B cell (primary cell): ENCODE measurements around the gene TMED10. TPM values are rescaled to one million over a fixed set of nuclear protein-coding genes. Genes with fewer than 3 reads are reported as not detected.

ENCODE experiments used
- ATAC-seq: fragments of 200-7000 bp; cut with Tn5 transposase; one replicate; pipeline ENCODE4 v1.10.0; 2021; ENCODE audit warnings: low read depth, mild to moderate bottlenecking, moderate number of reproducible peaks, moderate library complexity
- CTCF ChIA-PET: fragments of 350-600 bp; sonication (Branson Sonifier 250); formaldehyde crosslinking; loops from one replicate; lab custom pipeline; 2021; ENCODE audit warnings: antibody characterized with exemption, inconsistent platforms; lab: Charles Lee
- POLR2A ChIA-PET: fragments of 350-600 bp; sonication (Branson Sonifier 250); formaldehyde crosslinking; loops from one replicate; lab custom pipeline; 2021; ENCODE audit warnings: antibody characterized with exemption; lab: Charles Lee
- DNase-seq: peaks from one replicate; pipeline ENCODE4 v3.0.0; 2013
- H2AFZ ChIP-seq: 2 replicates; pipeline ENCODE4 v1.6.1; 2012; ENCODE audit warnings: mild to moderate bottlenecking, low read depth, low read length; ENCODE audit not compliant: insufficient read depth, poor library complexity, severe bottlenecking
- H3K27ac ChIP-seq, 2 donors: 1 replicate in 1 of 2; 2 replicates in 1 of 2; pipeline ENCODE4 v1.5.1; 2012 to 2013; ENCODE audit warnings: low read length in 2 of 2, mild to moderate bottlenecking in 2 of 2, moderate library complexity in 1 of 2
- H3K27me3 ChIP-seq, 4 experiments: fragments of 200-600 bp in 1 of 4; sonication (generic) in 1 of 4; replicated peaks in 1 of 4; 1 replicate in 2 of 4; 2 replicates in 2 of 4; pipeline versions ENCODE4 v1.6.1 to v1.7.0; 2013 to 2016; ENCODE audit warnings: low read length in 3 of 4, mild to moderate bottlenecking in 2 of 4, mixed read lengths in 1 of 4, moderate library complexity in 1 of 4; ENCODE audit not compliant: insufficient read depth in 4 of 4, control insufficient read depth in 3 of 4; ENCODE audit errors: control extremely low read depth in 1 of 4
- H3K36me3 ChIP-seq, 2 experiments: replicated peaks in 1 of 2; 1 replicate in 1 of 2; 2 replicates in 1 of 2; pipeline versions ENCODE4 v1.6.1 to v1.7.1; 2013; ENCODE audit warnings: low read length in 1 of 2; ENCODE audit not compliant: insufficient read depth in 2 of 2, control insufficient read depth in 1 of 2; ENCODE audit errors: control extremely low read depth in 1 of 2, extremely low read depth in 1 of 2
- H3K4me1 ChIP-seq, 2 donors: fragments of 200-600 bp in 1 of 2; sonication (generic) in 1 of 2; 1 replicate in 1 of 2; 2 replicates in 1 of 2; pipeline versions ENCODE4 v1.5.1 to v1.6.1; 2013 to 2017; ENCODE audit warnings: low read length in 2 of 2; ENCODE audit not compliant: control insufficient read depth in 2 of 2, insufficient read depth in 2 of 2
- H3K4me2 ChIP-seq: replicated peaks from 2 replicates; pipeline ENCODE3; 2012; ENCODE audit warnings: mild to moderate bottlenecking, low read depth, low read length; ENCODE audit not compliant: poor library complexity, severe bottlenecking
- H3K4me3 ChIP-seq, 5 experiments: fragments of 200-600 bp in 1 of 5; sonication (generic) in 1 of 5; 1 replicate in 3 of 5; 2 replicates in 2 of 5; pipeline versions ENCODE4 v1.5.1 to v1.7.0; 2011 to 2016; ENCODE audit warnings: low read length in 4 of 5, mild to moderate bottlenecking in 4 of 5, low read depth in 2 of 5, control low read depth in 1 of 5, moderate library complexity in 1 of 5; ENCODE audit not compliant: insufficient read depth in 1 of 5; ENCODE audit errors: control extremely low read depth in 1 of 5, extremely low read depth in 1 of 5
- H3K79me2 ChIP-seq: fragments of 200-600 bp; sonication (generic); one replicate; pipeline ENCODE4 v1.6.0; 2016; ENCODE audit warnings: low read length; ENCODE audit not compliant: control insufficient read depth, insufficient read depth
- H3K9ac ChIP-seq: fragments of 200-600 bp; sonication (generic); 2 replicates; pipeline ENCODE4 v1.6.1; 2017; ENCODE audit warnings: mild to moderate bottlenecking, low read length, moderate library complexity
- H3K9me3 ChIP-seq, 3 donors: one replicate each; pipeline versions ENCODE4 v1.6.1 to v1.7.1; 2013; ENCODE audit warnings: low read length in 2 of 3; ENCODE audit not compliant: control insufficient read depth in 2 of 3, insufficient read depth in 1 of 3; ENCODE audit errors: control extremely low read depth in 1 of 3
- H4K20me1 ChIP-seq: 2 replicates; pipeline ENCODE4 v1.6.0; 2012; ENCODE audit warnings: mild to moderate bottlenecking, low read length; ENCODE audit not compliant: insufficient read depth, control insufficient read depth, poor library complexity, severe bottlenecking
- H3K27ac Mint-ChIP-seq: one replicate; pipeline ENCODE4 v1.8.0; 2021; ENCODE audit warnings: mixed read lengths
- H3K27me3 Mint-ChIP-seq: one replicate; pipeline ENCODE4 v1.8.0; 2021; ENCODE audit warnings: mixed read lengths
- H3K4me1 Mint-ChIP-seq: one replicate; pipeline ENCODE4 v1.8.0; 2021; ENCODE audit warnings: mixed read lengths
- H3K4me3 Mint-ChIP-seq: one replicate; pipeline ENCODE4 v1.8.0; 2021; ENCODE audit warnings: mixed read lengths
- H3K9me3 Mint-ChIP-seq: one replicate; pipeline ENCODE4 v1.8.0; 2022; ENCODE audit warnings: mixed read lengths; ENCODE audit not compliant: insufficient read depth
- EZH2 ChIP-seq: IDR thresholded peaks from 2 replicates; pipeline ENCODE4 v1.6.1; 2012; ENCODE audit warnings: borderline replicate concordance, low read depth, mild to moderate bottlenecking, moderate library complexity, low read length; ENCODE audit not compliant: insufficient read depth, poor library complexity, severe bottlenecking
- WGBS: methylation state at CpG from one replicate; pipeline ENCODE4 v1.1.5; 2013; ENCODE audit warnings: missing lambda C conversion rate; ENCODE audit not compliant: insufficient coverage; 5-methylcytosine and 5-hydroxymethylcytosine counted together
- intact Hi-C: fragments of 100-400 bp; cut with micrococcal nuclease; formaldehyde crosslinking; loops from one replicate; pipeline ENCODE4 v1.10.0; 2022
- polyA plus RNA-seq: library from polyadenylated mRNA; depleted of rRNA; stranded (reverse); fragments of >200 nt; gene quantifications from 2 replicates; pipeline ENCODE4 v1.2.3, GENCODE V29; 2012
- total RNA-seq, 2 donors: library from RNA; stranded (reverse); fragments of 120-200 nt in 1 of 2; gene quantifications; 1 replicate in 1 of 2; 2 replicates in 1 of 2; pipeline versions ENCODE4 v1.2.3 to v1.2.4, GENCODE V29; 2013 to 2022
- TF ChIP-seq, protein P1 (sequence below): fragments of 200-600 bp; IDR thresholded peaks from one replicate; pipeline ENCODE4 v1.8.0; 2022; ENCODE audit warnings: antibody characterized with exemption, mild to moderate bottlenecking

Gene TMED10
- total and polyA plus RNA-seq, 2 donors (not counting 1 experiment from before 2014, with no cell fraction given) = 72.0 to 111 TPM

DNA sequence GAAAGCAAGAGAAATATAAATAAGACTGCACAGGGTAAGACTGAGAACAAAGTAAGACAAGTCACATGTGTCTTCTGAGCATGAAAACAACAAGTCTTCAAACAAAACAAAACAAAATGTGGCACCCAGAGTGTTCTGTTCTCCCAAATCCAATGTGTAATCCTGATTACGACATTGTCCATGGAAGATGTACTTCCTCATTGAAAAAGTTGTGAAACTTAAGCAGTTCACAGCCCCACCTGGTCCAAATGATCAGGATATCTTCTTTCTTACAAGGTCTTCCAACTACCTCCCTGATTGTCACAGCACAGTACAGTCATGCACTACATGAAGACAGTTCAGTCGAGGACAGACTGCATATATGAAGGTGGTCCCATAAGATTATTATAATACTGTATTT, 26.3 kb downstream of the TMED10 start:
- intact Hi-C loops = no loop called here

GRCh38 chr14:75147423-75148071, 28.9 kb downstream of the TMED10 start:
- Histone ChIP-seq H4K20me1 (peaks cover 20% of the 10 kb centered on the region), H3K9ac (no peak overlapping the region), H3K4me3 (no peak overlapping the region), H3K27me3 (no peaks in the 10 kb centered on the region), H3K9me3 (no peaks in the 10 kb centered on the region), H3K79me2 (peaks cover 57% of the 10 kb centered on the region), H3K4me1 (peaks cover 0 to 6% of the 10 kb centered on the region in 2 donors), H3K36me3 (peaks cover 16 to 49% of the 10 kb centered on the region in 2 experiments), H3K4me2 (no peak overlapping the region), H3K27ac (no peak overlapping the region), H2AFZ (no peak overlapping the region)
- Mint-ChIP-seq H3K4me1 (peaks cover 19% of the 10 kb centered on the region), H3K4me3 (no peak overlapping the region), H3K9me3 (no peaks in the 10 kb centered on the region), H3K27ac (no peak overlapping the region), H3K27me3 (no peaks in the 10 kb centered on the region)
- ChIA-PET CTCF (interaction anchor here (0.7 to 1.2 kb wide), 2 partner anchors 10 to 414 kb away, joined by 3 read pairs; no protein-coding TSS in a partner anchor), POLR2A (no interaction called here)
- no peak for ATAC-seq
- no peak for DNase-seq
- intact Hi-C loops = no loop called here
- TF ChIP-seq, protein P1, sequence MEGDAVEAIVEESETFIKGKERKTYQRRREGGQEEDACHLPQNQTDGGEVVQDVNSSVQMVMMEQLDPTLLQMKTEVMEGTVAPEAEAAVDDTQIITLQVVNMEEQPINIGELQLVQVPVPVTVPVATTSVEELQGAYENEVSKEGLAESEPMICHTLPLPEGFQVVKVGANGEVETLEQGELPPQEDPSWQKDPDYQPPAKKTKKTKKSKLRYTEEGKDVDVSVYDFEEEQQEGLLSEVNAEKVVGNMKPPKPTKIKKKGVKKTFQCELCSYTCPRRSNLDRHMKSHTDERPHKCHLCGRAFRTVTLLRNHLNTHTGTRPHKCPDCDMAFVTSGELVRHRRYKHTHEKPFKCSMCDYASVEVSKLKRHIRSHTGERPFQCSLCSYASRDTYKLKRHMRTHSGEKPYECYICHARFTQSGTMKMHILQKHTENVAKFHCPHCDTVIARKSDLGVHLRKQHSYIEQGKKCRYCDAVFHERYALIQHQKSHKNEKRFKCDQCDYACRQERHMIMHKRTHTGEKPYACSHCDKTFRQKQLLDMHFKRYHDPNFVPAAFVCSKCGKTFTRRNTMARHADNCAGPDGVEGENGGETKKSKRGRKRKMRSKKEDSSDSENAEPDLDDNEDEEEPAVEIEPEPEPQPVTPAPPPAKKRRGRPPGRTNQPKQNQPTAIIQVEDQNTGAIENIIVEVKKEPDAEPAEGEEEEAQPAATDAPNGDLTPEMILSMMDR = no peak
- TF ChIP-seq EZH2 = no peak
- WGBS = 66% methylated on average over 7 of the region's 13 CpGs

More for the DNA sequence above, 26.3 kb downstream of the TMED10 start:
- Histone ChIP-seq H3K36me3 (peaks cover 15 to 39% of the 10 kb centered on the region in 2 experiments), H4K20me1 (peaks cover 34% of the 10 kb centered on the region), H3K9ac (no peak overlapping the region), H3K4me1 (peaks cover 0 to under 1% of the 10 kb centered on the region in 2 donors), H2AFZ (no peak overlapping the region), H3K9me3 (no peaks in the 10 kb centered on the region), H3K4me3 (no peak overlapping the region), H3K4me2 (no peak overlapping the region), H3K79me2 (peaks cover 62% of the 10 kb centered on the region), H3K27ac (no peak overlapping the region), H3K27me3 (no peaks in the 10 kb centered on the region)
- ChIA-PET POLR2A (no interaction called here), CTCF (no interaction called here)
- no peak for ATAC-seq
- Mint-ChIP-seq H3K27me3 (no peaks in the 10 kb centered on the region), H3K9me3 (no peaks in the 10 kb centered on the region), H3K4me1 (peaks cover 11% of the 10 kb centered on the region), H3K27ac (no peak overlapping the region), H3K4me3 (no peak overlapping the region)
- no peak for DNase-seq
- 100% methylated on average over 1 of the region's 2 CpGs for WGBS
- no peak for TF ChIP-seq EZH2
- TF ChIP-seq, protein P1 = no peak
